Brain microvascular endothelial cell (primary cell): ENCODE data around the gene PIK3R6.

Experiments used
- DNase-seq: peaks from one replicate; pipeline ENCODE4 v3.0.0-alpha.2; 2020
- H3K27ac ChIP-seq: fragments of 250-450 bp; sonication (Bioruptor Pico); 2 replicates; pipeline ENCODE4 v1.5.1; 2020; ENCODE audit warnings: mild to moderate bottlenecking, moderate library complexity
- H3K27me3 ChIP-seq: fragments of 250-450 bp; sonication (Bioruptor Pico); replicated peaks from 2 replicates; pipeline ENCODE4 v1.5.1; 2020; ENCODE audit warnings: mild to moderate bottlenecking
- H3K36me3 ChIP-seq: fragments of 250-450 bp; sonication (Bioruptor Pico); replicated peaks from 2 replicates; pipeline ENCODE4 v1.5.1; 2020; ENCODE audit warnings: mild to moderate bottlenecking
- H3K4me3 ChIP-seq: 2 replicates; pipeline ENCODE4 v1.5.1; 2011; ENCODE audit warnings: low read depth, mild to moderate bottlenecking, control low read depth, low read length, moderate library complexity
- in situ Hi-C: cut with HindIII; loops from 2 replicates; pipeline ENCODE4 v1.10.0; 2017; ENCODE audit warnings: low sequenced_read_pairs, low pct_ligation_motif_present
- TF ChIP-seq, protein P1 (sequence below): IDR thresholded peaks from 2 replicates; pipeline ENCODE4 v1.5.1; 2011; ENCODE audit warnings: low read depth, mild to moderate bottlenecking, moderate library complexity, low read length, control low read depth, inconsistent platforms; ENCODE audit errors: missing control alignments

The PIK3R6 gene

DNA sequence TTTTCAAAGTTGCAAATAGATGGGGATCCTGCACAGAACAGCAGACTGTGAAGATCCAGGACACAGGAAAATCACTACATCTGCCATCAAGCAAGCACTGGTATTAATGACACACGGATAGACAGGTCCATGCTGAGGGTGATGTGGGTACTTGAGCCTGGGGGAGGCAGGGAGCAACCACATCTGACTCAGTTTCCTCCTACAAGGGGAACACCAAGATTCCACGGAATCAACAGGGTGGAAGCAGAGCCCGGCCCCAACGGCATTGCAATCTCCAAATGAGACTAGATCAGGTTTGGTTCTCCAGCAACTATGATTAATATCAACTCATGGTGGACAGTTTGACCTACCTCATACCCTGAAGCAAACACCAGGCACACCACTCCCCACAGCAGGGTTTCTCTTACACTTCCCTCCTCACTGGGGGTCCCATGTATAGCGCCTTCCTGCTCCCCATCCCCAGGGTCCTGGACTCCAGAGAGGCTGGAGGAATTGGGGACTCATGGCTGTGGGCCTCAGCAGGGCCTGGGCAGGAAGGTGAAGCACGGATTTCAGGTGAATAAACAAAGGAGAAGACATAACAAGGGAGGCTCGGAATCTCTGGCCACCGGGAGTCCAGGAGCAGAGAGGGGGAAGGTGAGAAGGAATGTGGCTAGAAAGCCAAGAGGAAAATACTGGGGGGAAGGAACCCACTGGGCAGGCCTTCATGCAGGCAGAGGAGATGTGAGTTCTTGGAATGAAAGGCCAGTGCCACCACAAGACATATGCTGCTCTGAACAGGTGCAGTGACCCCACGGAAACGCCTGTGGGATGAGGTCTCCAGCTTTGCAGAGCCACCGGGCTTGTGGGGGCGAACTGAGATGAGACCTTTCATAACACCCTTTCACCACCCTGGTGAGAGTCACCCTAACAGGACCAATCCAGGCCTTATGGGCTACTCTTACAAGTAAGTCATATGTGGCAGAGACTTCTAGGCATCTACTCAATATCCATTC is 29.5 kb upstream of the PIK3R6 start:
- Histone ChIP-seq H3K27ac (no peak overlapping the region), H3K4me3 (no peak overlapping the region), H3K36me3 (no peaks in the 10 kb centered on the region), H3K27me3 (no peaks in the 10 kb centered on the region)
- in situ Hi-C loops = no loop called here
- no peak for DNase-seq
- TF ChIP-seq, protein P1, sequence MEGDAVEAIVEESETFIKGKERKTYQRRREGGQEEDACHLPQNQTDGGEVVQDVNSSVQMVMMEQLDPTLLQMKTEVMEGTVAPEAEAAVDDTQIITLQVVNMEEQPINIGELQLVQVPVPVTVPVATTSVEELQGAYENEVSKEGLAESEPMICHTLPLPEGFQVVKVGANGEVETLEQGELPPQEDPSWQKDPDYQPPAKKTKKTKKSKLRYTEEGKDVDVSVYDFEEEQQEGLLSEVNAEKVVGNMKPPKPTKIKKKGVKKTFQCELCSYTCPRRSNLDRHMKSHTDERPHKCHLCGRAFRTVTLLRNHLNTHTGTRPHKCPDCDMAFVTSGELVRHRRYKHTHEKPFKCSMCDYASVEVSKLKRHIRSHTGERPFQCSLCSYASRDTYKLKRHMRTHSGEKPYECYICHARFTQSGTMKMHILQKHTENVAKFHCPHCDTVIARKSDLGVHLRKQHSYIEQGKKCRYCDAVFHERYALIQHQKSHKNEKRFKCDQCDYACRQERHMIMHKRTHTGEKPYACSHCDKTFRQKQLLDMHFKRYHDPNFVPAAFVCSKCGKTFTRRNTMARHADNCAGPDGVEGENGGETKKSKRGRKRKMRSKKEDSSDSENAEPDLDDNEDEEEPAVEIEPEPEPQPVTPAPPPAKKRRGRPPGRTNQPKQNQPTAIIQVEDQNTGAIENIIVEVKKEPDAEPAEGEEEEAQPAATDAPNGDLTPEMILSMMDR = no peak

DNA sequence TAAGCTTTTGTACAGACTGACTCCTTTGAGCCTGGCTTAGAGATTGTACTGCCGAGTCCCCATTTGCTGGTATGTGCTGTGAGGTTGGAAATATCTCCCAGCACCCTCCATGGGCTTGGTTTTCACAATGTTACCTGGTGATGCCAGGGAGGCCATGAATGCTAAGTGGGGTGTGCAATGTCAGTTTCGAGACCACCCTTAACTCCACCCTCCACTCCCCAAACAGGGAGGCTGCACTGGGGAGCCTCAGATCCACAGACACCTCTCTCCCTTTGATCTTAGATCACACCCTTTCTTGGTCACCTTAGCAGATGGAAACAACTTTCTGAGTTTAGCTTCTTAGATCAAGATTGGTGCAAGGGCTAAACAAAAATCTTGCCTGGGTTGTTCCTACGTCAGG is 28.6 kb upstream of the PIK3R6 start:
- Histone ChIP-seq H3K27me3 (no peaks in the 10 kb centered on the region), H3K27ac (no peak overlapping the region), H3K4me3 (no peak overlapping the region), H3K36me3 (no peaks in the 10 kb centered on the region)
- in situ Hi-C loops = no loop called here
- no peak for DNase-seq
- TF ChIP-seq, protein P1 = no peak

DNA sequence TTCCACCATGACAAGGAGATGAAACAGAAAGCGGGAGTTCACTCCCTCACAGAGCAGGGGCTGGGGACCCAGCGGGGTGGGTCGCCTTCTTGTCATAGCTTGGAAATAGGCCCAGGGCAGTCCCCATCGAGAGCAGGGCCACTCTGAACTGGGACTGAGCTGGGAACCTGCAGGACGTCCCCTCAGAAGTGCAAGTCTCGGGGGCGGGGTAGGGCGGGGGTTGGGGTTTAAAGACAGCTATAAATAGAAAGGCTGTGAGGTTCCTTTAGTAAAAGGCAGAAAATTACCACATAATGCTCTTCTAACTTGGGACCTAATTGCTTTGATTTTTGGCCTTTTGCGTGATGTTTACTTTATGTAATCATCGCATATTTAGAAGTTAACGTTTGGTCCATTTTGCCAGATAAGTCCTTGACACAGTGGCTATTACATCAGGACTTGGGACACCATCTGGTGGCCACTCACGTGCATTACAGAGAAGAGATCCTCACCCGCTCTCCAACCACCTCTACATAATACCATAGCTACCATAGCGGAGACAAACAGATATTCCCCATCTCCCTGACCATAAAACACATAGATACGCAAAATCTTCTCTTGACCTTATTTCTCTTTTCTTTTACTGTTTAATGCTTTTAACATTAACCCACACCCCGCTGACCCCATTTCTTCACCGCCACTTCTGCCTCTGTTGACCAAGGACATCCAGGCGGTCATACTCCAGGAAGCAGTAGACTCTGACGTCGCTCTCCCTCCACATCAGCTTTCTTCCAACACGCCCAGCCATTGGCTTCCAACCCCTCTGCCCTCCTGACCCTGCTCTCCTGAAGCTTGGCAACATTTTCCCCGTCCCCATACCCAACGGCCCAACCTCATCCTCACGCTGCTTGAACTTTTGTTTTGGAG is 27.5 kb upstream of the PIK3R6 start:
- Histone ChIP-seq H3K36me3 (no peaks in the 10 kb centered on the region), H3K27me3 (no peaks in the 10 kb centered on the region), H3K4me3 (peak overlapping the region; percentile 24), H3K27ac (no peak overlapping the region)
- in situ Hi-C loops = no loop called here
- TF ChIP-seq, protein P1 = peak; percentile 85
- peak; percentile 74 for DNase-seq

DNA sequence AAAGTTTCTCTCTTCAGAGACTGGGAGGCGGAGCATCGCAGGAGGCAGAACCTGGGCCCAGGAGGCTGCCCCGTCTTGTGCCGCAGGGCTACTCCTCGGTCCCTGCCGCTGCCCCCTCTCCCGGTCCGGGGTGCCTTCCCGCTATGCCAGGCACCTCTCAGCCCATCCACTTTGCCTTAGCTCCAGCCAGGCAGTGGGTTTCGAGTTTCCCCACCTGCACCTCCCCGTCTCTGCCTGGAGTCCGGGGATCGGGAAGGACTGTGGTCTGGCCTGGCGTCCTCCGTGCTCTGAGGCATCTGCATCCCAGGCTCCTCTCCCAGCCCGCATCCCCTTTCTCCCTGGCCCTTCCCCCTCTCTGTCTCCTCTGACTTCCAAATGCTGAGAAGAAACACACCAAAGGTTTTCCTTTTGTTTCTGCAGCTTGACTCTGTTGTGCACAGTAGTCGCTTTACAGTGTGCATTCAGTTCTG is 26.8 kb upstream of the PIK3R6 start:
- H3K4me3 ChIP-seq = peak overlapping the region; percentile 24
- in situ Hi-C loops = no loop called here
- no peak overlapping the region for H3K27ac ChIP-seq
- TF ChIP-seq, protein P1 = no peak
- no peak for DNase-seq
- no peaks in the 10 kb centered on the region for H3K27me3 ChIP-seq
- no peaks in the 10 kb centered on the region for H3K36me3 ChIP-seq

DNA sequence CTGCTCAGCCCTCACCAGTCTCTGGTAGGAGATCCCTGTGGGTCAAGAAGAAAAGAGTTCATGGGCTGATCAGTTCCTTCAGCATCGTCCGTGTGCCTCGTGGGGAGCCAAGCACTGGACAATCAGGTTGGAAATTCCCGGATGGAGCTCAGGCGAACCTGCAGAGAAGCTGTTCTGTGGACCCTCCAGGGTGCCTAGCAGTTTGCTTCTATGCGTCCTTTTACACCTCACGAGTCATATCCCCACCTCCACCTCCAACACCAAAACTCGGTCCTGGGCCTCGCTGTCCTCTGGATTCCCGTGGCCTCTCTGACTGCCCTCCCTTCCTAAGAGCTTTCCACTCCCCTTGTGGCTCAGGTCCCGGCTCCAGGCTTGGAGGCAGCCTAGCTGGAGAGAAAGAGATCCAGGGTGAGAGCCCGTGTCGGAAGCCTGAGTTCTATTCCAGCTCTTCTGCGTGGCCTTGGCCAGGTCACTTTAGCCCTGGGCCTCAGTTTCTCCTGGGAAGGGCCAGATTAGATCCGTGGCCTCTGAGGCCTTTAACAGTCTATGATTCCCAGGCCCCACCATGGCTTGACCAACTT is 26.2 kb upstream of the PIK3R6 start:
- Histone ChIP-seq H3K27ac (no peak overlapping the region), H3K36me3 (no peaks in the 10 kb centered on the region), H3K27me3 (no peaks in the 10 kb centered on the region), H3K4me3 (no peak overlapping the region)
- DNase-seq = no peak
- TF ChIP-seq, protein P1 = no peak
- in situ Hi-C loops = no loop called here
